A673 (cell line): ENCODE data around the gene TBRG1.

Experiments
- EZH2 ChIP-seq: fragments of 200-600 bp; sonication (generic); IDR thresholded peaks from 2 replicates; pipeline ENCODE4 v1.6.1; 2017; ENCODE audit warnings: borderline replicate concordance, low read depth, mild to moderate bottlenecking, mixed read lengths, antibody characterized with exemption, low read length; ENCODE audit not compliant: poor library complexity, severe bottlenecking
- TF ChIP-seq, protein P1 (sequence below): fragments of 300-800, 200-600 bp; sonication (generic); conservative IDR thresholded peaks from 2 replicates; pipeline ENCODE4 v1.5.1; 2017; ENCODE audit warnings: low read depth, mild to moderate bottlenecking, antibody characterized with exemption, low read length, moderate library complexity, mixed read lengths

DNA sequence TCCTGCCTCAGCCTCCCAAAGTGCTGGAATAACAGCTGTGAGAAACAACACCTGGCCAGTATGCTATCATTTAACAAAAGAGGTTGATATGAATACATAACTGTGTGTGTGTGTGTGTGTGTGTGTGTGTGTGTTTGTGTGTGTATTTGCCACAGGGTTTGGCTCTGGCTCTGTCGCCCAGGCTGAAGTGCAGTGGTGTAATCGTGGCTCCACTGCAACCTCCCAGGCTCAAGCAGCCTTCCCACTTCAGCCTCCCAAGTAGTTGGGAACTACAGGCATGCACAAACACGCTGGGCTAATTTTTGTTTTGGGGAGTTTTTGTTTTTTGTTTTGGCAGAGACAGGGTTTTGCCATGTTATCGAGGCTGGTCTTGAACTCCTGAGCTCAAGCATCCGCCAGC, 55.8 kb downstream of the TBRG1 start:
- TF ChIP-seq, protein P1, sequence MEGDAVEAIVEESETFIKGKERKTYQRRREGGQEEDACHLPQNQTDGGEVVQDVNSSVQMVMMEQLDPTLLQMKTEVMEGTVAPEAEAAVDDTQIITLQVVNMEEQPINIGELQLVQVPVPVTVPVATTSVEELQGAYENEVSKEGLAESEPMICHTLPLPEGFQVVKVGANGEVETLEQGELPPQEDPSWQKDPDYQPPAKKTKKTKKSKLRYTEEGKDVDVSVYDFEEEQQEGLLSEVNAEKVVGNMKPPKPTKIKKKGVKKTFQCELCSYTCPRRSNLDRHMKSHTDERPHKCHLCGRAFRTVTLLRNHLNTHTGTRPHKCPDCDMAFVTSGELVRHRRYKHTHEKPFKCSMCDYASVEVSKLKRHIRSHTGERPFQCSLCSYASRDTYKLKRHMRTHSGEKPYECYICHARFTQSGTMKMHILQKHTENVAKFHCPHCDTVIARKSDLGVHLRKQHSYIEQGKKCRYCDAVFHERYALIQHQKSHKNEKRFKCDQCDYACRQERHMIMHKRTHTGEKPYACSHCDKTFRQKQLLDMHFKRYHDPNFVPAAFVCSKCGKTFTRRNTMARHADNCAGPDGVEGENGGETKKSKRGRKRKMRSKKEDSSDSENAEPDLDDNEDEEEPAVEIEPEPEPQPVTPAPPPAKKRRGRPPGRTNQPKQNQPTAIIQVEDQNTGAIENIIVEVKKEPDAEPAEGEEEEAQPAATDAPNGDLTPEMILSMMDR: no peak
- no peak for TF ChIP-seq EZH2
